GM13976 (cell line): ENCODE results near the gene ENAH.
"Not testable (repeated sequence)": the region's sequence is repeated elsewhere in the genome, so short reads cannot be mapped to it uniquely, and the experiment has no call there.

Experiments used
- DNase-seq: peaks from one replicate; pipeline ENCODE4 v3.0.0; 2012; ENCODE audit warnings: low spot score
- in situ Hi-C: fragments of 300-500 bp; cut with MboI; formaldehyde crosslinking; loops from one replicate; pipeline ENCODE4 v1.12.0; 2022; ENCODE audit warnings: low sequenced_read_pairs, mixed read lengths, inconsistent platforms; ENCODE audit not compliant: unreplicated experiment
- TF ChIP-seq, protein P1 (sequence below): IDR thresholded peaks from 2 replicates; pipeline ENCODE4 v1.5.1; 2012; ENCODE audit warnings: borderline replicate concordance, mild to moderate bottlenecking; ENCODE audit not compliant: insufficient read depth; ENCODE audit errors: extremely low read depth, missing control alignments, control extremely low read depth

The ENAH gene

DNA sequence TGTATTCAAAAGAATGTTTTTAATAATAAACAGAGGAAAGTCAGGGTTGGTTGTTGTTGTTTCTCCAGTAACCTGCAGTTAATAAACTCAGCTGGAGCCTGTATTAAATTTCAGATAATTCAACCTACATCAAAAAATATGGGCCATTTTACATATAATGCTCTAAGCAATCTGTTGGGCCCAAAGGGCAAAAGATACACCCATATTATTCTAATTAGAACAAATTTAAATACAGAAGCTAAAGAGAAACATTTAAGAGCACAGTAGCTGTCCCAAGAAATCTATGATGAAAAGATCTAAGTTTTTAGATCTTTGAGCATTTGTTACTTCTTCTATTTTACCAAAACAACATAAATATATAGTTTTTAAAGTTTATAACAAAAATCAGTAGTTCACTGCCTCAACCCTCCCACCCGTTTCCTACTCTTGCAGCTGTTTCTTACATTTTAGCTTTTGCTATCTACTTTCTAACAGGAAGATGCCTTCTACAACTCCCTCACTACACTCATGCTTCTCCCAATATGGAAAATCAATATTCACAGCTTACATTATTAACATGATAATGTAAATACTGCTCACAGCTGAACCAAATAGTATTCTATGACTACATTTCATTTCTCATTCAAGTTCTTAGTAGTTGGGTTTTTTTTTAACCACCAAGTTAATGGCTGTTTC lies 130.2 kb downstream of the ENAH start:
- in situ Hi-C loops: no loop called here
- no peak for DNase-seq
- TF ChIP-seq, protein P1, sequence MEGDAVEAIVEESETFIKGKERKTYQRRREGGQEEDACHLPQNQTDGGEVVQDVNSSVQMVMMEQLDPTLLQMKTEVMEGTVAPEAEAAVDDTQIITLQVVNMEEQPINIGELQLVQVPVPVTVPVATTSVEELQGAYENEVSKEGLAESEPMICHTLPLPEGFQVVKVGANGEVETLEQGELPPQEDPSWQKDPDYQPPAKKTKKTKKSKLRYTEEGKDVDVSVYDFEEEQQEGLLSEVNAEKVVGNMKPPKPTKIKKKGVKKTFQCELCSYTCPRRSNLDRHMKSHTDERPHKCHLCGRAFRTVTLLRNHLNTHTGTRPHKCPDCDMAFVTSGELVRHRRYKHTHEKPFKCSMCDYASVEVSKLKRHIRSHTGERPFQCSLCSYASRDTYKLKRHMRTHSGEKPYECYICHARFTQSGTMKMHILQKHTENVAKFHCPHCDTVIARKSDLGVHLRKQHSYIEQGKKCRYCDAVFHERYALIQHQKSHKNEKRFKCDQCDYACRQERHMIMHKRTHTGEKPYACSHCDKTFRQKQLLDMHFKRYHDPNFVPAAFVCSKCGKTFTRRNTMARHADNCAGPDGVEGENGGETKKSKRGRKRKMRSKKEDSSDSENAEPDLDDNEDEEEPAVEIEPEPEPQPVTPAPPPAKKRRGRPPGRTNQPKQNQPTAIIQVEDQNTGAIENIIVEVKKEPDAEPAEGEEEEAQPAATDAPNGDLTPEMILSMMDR: no peak

DNA sequence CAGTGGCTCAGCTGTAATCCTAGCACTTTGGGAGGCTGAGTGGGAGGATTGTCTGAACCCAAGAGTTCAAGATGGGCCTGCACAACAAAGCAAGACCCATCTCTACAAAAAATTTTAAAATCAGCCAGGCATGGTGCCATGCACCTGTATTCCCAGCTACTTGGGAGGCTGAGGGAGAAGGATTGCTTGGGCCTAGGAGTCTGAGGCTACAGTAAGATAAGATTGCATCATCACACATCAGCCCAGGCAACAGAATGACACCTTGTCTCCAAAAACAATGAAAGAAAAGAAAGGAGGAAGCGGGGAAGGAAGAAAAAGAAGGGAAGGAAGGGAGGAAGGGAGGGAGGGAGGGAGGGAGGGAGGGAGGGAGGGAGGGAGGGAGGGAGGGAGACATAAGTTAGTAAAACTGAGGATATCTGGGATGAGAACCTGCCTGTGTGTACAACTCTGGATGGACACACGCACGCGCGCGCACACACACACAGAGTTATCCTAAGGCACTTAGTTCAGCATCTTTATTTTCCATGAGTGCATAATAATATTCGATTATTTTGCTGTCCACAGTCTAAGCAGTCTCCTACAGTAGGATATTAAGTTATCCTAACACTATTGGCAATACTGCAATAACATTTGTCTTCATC lies 132.2 kb downstream of the ENAH start:
- no peak for DNase-seq
- in situ Hi-C loops: no loop called here
- TF ChIP-seq, protein P1: no peak

DNA sequence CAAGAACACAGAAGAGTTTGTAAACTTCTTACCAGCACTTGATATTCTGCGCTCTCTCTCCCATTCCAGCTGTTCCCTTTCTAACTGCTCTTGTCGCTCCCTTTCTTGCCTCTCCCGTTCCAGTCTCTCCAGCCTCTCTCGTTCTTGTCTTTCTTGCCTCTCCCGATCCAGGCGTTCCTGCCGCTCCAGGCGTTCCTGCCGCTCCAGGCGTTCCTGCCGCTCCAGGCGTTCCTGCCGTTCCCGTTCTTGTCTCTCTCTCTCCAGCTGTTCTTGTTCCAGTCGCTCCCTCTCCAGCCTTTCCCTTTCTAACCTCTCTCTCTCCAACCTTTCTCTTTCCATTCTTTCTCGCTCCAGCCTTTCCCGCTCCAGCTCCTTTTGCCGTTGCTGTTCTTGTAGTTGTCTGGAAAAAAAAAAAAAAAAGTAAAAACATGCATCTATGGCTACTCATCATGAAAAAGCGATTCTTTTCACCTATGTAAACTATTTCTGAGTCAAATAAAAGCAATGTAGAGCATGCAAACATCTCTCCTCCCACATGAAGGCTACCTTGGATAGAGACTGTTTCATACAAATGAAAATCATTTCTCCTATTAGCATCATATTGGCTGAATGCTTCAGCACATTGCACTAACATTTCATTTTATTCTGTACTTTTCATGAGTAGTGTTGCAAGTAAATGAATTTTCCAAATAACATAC lies 133.6 kb downstream of the ENAH start:
- TF ChIP-seq, protein P1: no peak
- DNase-seq: no peak
- in situ Hi-C loops: no loop called here

DNA sequence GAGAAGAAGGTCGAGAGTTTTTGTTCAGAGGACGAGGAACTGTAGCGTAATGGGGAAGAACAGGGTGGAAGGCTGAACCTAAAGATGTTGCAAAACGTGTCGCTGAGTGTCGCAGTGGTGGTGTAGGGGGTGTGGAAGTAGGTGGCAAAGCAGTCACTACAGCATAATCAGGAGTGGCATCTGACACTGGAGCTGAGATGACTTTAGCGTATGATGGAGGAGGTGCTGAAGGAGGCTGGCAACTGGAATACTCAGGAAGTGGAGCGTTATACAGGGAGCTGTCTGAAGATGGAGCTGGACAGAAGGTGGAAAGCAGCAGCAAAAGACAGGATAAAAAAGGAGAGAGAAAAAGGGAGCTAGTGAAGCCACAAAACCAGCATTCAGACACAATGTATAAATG lies 135.2 kb downstream of the ENAH start:
- TF ChIP-seq, protein P1: no peak
- no peak for DNase-seq
- in situ Hi-C loops: no loop called here

DNA sequence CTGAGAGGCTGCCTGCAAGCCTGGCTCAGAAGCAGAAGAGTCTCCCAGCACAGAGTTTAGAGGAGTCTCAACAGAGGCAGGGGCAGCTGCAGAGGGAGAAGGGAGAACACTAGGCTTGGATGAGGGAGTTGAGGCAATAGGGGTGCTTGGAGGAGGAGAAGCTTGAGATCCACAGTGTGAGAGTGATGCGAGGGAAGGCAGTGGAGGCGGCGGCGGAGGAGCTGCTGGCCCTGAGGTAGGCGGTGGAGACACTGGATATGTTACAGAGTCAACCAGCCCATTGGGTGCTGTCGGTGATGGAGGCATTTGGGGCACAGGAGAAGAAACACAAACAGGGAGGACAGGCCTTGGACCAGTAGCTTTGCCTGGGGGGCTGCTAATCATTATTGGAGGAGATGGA lies 135.7 kb downstream of the ENAH start:
- DNase-seq: no peak
- in situ Hi-C loops: no loop called here
- TF ChIP-seq, protein P1: no peak

DNA sequence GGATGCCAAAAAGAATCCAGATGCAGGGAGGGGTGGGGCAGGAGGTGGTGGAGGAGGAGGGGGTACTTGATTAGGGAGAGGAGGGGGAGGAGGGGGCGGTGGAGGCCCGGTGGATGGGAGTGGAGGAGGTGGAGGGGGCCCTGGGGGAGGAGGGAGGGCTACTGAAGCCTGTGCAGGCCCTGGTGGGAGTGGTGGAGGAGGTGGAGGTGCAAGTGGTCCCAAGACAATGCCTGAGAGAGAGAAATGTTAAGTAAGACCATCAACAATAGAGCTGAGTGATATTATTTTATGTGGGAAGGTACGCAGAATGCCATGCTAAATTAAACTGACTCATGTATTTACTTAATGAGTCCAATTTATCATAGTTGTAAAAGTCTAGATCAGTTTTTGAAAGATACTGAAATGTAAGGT lies 138.2 kb downstream of the ENAH start:
- DNase-seq: no peak
- in situ Hi-C loops: no loop called here
- TF ChIP-seq, protein P1: no peak

DNA sequence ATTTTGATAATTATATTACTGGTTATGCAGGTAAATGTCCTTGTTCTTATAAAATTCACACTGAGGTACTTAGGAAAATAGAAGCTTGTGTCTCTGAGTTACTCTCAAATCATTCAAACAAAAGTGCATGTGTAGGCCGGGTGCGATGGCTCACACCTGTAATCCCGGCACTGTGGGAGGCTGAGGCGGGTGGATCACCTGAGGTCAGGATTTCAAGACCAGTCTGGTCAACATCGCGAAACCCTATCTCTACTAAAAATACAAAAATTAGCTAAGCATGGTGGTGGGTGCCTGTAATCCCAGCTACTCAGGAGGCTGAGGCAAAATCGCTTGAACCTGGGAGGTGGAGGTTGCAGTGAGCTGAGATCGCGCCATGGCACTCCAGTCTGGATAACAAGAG lies 139.3 kb downstream of the ENAH start:
- DNase-seq, in situ Hi-C loops: not testable (repeated sequence)
